Measurements from ENCODE around the gene CCBE1.

CCBE1 gene

DNA sequence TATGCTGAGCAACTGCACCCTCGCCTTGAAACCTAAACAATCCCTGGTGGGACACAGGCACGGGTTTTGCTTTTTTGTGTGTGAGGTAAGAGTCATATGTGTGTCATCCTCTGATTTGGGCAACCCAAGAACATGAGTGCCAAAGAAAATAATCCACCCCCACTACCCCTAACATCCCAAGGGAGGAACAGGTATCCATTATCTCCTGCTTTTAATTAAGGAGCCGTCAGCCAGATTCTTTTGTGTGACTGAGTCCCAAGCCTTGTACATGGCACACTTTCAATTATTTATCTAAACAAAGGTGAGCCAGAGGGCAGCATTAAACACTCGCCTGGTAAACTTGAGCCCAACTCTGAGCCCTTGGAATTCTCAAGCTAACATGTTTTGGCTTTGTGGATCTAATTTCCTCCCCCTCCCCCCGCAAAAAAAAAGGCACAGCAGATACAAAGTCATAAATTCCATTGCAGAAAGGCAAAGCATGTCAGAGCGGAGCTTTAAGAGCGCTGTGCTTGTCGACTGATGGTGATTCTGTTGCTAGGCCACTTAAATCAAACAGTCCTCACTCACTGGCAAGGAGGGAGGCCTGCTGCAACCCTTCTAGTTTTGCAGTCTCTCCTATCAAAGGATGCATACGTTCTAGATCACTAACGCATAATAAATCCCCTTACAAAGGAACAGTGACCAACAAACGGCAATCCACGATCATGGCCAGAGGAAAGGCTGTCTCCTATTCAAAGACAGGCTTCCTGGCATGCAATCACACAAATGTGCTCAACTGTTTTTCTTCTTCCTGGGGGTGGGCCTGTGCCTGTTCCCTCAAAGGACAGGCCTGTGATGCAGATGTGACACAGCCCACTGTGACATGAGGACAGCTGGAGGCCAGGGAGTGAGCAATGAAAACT lies 194.7 kb downstream of the CCBE1 start:
- no peak for DNase-seq (ENCODE audit: low read depth in 1 of 2, low spot score in 1 of 2)

DNA sequence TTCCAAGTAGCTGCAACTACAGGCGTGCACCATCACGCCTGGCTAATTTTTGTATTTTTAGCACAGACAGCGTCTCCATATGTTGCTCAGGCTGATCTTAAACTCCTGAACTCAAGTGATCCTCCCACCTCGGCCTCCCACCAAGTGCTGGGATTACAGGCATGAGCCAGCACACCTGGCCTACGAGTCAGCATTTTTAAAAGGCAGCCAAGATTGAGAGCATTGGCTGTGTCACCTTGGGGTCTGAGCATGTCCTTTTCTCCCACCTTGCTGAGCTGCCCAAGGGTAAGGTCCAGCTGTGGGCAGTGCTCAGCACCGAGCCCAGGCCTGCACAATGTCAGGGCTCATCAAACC lies 195.3 kb downstream of the CCBE1 start:
- no peak for DNase-seq (ENCODE audit: low read depth in 1 of 2, low spot score in 1 of 2)

DNA sequence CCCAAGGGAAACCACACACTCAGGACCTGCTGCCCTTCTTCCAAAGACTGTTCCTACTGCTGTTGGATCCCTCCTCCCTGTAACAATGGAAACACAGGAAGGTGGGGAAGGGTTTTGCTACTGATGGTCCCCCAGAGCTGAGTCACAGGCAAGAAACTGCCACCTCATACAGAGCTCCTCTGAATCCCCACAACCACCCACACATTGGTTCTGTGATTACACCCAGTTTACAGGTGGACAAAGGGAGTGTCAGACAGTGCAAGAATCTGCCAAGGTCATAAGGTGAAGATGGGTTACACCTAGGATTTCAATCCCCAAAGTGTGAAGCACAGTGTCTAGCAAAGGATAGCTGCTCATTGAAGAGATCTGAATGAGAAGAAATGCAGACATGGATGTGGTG lies 196.5 kb downstream of the CCBE1 start:
- DNase-seq (ENCODE audit: low read depth in 1 of 2, low spot score in 1 of 2) = no peak

DNA sequence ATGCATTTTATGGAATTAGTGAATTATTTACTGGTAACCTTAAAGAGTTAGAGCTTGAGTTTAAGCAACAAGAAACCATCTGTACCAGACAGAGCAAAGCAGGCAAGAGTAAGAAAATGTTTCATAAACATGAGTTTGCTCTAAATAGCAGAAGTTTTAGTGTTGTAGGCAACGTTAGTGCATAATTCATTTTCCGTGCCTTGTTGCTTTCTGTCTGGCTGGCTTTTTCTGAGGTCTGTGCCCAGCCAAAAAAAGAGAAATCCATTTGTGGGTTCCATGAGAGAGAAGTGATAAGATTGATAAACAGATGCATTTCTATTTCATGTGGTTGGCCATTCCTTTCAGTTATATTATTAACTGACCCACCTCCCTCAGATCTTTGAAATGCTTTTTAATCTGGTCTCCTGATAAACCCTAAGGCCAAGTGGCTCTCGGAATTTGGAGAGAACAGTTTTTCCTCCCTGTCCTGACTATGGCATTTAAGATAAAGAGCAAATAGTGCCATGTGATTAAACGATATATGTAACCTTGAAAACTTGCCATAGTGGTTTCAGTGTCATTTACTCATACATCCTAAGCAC lies 198.6 kb downstream of the CCBE1 start:
- no peak for DNase-seq (ENCODE audit: low read depth in 1 of 2, low spot score in 1 of 2)

DNA sequence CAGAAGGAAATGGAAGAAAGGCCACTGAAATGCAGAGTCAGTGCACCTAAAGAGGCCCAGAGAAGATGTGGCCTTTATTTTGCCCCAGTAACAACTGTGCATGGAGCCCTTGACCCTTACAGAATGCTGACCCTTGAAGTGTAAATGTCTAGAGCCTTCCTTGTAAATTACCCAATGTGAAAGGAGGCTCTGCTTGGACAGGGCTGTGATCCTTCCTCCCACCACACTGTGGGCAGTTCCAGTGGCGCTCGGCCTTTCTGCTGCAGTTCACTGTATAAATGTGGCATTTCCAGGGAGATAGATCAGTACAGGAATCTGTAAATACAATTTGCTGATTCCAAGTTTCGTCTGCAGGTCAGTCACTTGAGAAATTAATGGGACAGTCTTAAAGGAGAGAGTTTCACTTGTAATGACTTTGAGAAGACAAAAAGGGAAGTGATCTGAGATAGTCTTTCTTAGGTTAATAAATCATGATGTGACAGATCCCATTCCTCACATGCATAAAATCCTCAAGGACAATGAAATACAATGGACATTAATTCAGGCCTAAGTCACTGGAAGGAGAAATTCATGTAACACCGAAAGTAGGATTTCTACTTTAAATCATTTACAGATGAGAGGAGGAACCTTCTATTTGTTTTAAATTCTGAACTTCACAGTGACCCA lies 204.3 kb downstream of the CCBE1 start:
- no peak for DNase-seq (ENCODE audit: low read depth in 1 of 2, low spot score in 1 of 2)

DNA sequence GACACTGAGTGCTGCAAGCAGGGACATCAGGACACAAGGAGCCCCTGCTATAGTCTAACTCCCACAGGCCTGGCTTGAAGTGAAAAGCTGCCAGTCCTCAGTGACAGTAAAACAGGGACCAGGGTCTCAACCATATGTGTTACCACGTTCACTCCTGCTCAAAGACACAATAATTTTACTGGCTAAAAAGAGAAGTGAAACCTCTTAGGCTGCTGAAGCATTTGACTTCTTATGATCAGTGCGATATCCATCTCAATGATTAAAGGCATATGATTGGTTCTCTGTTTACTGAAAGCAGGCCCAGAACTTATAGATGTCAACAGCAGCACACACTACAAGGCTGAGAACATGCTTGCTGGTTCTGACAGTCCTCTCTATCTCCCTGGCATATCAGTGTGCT lies 208.3 kb downstream of the CCBE1 start:
- DNase-seq (ENCODE audit: low read depth in 1 of 2, low spot score in 1 of 2) = no peak

DNA sequence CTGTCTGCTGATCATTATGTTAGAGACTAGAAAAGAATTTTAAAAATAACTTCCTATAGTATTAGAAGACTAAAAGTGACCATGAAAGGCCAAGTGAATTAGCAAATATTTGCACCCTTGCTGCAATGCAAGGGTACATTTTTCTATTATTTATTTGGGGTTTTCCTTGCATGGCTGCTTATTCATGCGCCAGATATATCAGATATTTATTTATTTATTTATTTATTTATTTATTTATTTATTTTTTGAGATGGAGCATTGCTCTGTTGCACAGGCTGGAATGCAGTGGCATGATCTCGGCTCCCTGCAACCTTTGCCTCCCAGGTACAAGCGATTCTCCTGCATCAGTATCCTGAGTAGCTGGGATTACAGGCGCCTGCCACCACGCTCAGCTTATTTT lies 211.8 kb downstream of the CCBE1 start:
- no peak for DNase-seq (ENCODE audit: low read depth in 1 of 2, low spot score in 1 of 2)

DNA sequence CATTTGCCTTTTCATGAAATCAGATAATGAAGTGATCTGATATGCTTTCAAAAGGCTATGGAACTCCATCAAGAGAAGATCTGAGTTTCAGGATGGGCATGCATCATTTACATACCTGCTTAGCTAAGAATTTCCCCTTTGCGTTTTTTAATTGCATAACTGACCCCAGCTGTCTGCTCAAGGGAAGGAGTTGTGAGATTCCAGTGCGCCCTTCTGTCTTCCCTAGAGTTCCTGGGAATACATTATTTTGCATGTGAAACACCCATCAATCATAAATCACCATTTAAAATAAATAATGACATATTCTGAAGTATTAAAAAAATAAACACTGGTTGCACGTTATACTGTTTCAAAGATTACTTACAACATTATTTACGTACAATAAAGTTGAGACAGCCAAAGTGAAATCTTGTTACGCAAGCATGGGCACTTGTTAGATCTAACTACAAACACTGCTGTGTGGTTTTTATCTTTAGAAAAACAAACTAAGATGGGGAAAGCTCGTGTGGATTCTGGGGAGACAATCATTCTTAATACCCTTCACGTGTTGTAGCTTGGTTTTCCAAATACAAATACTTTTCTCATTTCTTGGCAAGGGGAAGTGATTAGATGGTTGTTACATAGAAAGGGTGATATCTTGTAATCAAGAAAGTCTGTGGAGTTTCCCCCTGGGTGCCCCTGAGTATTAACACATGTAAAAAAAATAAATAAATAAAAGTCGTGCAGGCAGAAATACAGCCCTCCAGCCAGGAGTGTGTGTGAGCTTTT lies 212.5 kb downstream of the CCBE1 start:
- no peak for DNase-seq (ENCODE audit: low read depth in 1 of 2, low spot score in 1 of 2)

DNA sequence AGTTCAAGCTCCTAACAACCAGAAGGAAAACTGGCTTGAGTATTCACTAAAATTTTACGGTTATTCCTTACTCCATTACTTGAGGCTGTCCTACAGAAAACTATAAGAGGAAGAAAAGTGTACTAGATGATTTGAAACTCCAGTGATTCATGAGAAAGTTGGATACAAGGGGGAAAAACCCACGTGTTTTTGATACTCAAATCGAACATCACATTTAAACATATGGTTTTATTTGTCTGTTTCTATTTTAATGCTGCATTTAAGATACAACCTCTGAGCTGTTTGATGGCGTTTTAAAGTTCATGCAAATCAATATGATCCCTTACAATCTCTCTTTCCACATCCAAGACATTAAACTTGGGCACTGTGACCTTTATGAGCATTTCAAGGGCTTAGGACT lies 213.1 kb downstream of the CCBE1 start:
- DNase-seq (ENCODE audit: low read depth in 1 of 2, low spot score in 1 of 2) = no peak

DNA sequence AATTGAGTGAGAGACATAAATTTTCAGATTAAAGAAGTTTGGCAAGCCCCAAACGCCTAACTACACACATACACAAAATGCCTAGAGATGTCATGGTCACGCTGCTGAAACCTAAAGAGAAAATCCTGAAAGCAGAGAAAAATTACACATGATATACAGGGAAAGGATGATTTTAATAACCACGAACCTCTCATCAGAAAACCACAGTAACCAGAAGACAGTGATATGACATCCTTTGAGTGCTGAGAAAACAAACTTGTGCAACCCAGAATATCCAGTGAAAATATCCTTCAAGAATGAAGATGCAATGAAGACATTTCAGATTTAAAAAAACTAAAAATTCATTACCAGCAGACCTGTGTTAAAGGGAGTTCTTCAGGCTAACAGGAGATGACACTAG lies 215.8 kb downstream of the CCBE1 start:
- no peak for DNase-seq (ENCODE audit: low read depth in 1 of 2, low spot score in 1 of 2)

DNA sequence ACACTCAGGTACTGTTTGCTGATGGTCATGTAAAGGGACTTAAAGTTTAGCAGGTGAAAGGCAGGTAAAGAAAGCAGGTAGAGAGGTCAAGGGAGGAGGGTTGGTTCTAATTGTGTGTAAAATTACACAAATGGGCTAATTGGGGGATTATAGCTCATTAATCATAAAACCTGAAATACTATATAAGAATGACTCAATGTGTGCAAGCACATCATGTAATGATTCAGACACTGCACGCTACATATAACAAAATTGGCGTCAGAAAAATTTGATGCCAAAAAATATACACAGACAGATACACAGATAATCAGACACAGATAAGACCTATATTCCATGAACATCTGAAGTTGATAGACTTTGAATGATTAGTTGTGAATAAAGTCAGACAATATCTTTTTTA lies 217.4 kb downstream of the CCBE1 start:
- no peak for DNase-seq (ENCODE audit: low read depth in 1 of 2, low spot score in 1 of 2)

DNA sequence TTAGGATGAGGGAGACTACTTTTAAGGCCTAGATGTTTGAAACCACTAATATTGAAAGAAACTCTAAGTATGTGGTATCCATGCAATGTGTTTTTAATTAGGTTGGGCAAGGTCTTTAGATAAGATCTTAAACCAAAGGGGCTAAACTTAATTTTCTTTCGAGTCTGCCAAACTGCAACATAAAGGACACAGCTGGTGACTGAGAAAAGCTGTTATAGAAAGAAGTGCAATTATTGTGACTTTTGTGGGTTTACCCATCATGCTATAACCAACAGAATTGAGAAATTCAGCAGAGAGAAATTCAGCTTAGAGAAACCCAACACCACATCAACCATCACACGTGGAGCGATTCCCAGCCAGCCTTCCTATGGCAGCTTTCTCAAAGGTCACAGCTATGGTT lies 218.6 kb downstream of the CCBE1 start:
- DNase-seq (ENCODE audit: low read depth in 1 of 2, low spot score in 1 of 2) = no peak

DNA sequence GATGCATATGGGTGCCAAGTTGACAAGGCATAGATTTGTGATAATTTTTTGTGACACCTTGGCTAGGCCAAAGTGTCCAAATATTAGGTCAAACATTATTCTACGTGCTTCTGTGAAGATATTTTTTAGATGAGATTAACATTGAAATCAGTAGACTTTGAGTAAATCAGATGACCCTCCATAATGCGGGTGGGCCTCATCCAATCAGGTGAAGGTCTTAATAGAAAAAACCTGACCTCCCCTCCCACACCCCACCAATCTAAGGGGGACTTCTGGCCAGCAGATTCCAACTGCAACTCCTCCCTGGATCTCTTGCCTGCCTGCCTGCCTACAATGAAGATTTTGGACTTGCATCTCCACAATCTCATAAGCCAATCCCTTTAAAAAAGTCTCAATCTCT lies 219.4 kb downstream of the CCBE1 start:
- no peak for DNase-seq (ENCODE audit: low read depth in 1 of 2, low spot score in 1 of 2)

DNA sequence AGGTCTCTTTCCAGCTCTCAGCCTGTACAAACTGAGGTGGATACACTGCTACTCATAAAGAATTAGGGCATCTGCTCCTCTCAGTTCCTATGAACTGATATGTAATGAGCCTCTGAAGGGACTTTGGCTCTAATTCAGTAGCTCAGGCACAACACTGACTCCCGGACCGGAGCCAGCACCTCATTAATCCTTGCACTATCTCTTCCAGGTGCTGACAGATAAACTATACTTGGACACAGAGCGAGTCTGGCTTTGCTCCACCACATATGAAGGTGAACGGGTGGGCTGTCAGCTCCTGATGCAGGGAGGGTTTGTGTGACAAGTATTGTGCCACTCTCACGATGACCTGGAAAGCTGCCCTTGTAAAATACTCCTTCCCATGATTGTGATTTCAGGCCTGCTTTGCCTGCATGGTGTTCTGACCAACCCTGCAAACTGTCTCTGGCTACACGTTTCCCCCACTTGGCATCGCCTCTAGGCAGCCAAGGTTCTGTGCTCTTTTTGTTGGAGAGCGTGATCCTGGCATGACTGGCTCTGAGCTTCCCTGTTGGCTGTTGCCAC lies 226.6 kb downstream of the CCBE1 start:
- DNase-seq (ENCODE audit: low read depth in 1 of 2, low spot score in 1 of 2) = no peak

DNA sequence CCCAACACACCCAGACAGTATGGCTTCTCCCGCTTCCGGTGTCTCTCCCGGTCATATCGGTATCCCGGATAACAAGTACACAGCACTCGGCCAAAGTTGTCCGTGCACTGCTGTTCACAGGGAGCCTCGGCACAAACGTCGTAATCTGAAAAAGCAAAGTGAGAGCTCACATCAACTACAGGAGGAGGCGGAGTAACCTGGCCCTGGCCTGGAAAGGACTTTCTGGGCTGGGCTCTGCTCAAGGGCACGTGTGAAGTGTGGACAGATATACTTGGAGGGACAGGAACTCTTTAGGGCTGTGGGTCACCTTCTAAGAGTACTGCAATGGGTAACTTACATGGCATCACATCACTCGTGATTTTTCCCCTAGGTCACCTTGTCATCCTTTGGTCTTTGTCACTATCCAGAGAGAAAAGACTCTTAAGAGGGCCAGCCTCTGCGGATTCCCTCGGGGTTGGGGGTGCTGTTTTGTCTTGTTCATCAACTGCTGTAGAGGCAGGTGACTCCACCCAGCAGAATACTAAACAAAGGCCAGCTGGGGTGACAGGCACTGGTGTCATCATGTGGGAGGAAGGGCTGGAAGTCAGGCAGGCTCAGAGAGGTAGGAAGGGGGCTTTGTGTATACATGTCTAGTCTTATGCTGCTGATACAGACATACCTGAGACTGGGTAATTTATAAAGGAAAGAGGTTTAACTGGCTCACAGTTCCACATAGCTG lies 227.6 kb downstream of the CCBE1 start:
- no peak for DNase-seq (ENCODE audit: low read depth in 1 of 2, low spot score in 1 of 2)

DNA sequence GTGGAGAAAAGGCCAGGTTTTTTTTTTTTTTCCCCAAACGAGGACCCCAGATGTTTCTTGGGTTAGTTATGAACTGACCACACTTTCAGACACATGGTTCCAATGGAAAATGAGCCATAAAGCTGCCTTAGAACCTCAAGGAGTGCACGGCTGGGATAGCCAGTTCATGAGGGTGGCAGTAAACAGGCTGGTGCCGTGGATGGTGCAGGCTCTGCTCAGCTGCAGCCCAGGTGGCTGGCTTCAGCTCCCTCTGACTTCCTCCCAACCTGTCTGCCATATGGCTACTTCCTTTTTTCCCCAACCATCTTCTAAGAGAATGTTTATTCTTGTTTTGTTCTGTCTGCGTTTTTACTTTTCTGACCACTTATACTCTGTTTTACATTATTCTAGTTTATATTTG lies 228.4 kb downstream of the CCBE1 start:
- DNase-seq (ENCODE audit: low read depth in 1 of 2, low spot score in 1 of 2) = no peak

DNA sequence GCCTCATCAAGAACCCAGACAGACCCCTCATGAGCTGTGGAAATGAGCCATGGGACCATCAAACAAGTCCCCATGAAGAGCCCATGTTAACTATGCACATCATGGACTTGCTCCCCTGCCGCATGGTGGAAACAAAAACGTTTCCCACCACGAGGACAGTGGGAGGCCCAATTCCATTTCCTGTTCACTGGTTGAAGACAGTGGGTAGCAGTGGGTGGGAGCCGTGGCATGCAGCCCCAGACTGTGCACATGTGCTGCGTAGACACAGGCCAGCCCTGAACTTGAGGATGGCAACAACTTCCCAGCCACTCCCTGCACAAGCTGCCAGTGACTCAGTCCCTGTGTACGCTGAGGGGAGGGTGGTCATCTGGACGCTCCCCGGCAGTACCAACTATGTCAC lies 229.7 kb downstream of the CCBE1 start:
- DNase-seq (ENCODE audit: low read depth in 1 of 2, low spot score in 1 of 2) = no peak

DNA sequence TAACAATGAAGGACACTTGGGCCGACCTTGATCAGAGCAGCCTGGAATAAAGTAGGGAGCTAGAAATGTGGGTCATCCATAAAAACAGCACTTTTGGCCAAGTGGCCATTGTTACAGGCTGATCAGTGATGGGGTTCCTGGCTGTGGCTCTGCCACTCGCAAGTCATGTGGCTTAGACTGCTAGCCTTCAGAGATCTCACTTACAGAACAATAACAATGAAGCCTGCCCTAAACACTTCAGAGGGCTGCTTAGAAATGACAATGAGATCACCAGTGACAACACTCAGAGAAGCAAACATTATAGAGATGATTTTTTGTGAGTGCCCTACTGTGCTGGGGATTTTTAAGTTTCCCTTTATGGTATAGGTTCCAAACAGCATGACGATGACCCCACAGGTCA lies 230.2 kb downstream of the CCBE1 start:
- no peak for DNase-seq (ENCODE audit: low read depth in 1 of 2, low spot score in 1 of 2)

DNA sequence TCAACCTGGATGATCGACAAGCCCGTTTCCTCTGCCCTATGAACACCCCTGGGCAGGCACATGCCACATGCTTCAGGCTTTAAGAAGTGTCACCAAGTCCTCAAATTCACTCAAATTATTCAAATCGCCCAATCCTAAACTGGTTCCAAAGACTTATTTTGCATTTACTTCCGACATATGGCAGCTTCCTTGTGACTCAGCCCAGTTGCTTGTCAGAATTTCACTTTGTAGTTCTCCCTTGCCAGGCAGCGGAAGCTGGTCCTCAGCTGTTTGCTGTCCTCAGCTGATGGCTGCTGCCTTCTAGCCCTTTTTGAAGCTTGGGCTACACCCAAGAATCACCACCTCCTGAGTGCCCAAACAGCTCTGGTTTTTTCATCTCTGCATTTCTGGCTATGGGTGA lies 232.7 kb downstream of the CCBE1 start:
- no peak for DNase-seq (ENCODE audit: low read depth in 1 of 2, low spot score in 1 of 2)

DNA sequence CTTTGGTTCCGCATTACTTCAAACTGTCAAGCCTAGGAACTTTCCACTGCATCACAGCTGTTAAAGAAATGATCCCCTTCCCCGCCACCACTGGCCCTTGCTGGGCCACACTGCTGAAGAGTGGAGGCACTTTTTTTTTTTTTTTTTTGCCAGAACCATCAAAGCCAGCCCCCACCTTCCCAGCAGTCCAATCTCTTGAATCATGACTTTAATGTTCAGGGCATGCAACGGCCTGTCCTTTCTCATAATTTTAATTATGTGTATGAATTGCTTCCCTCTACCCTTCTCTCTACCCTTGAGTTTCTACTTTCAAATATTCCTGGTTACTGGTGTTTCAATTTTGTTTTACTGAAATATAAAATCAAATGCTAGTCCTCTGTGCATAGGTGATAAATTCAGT lies 236.1 kb downstream of the CCBE1 start:
- DNase-seq (ENCODE audit: low read depth in 1 of 2, low spot score in 1 of 2) = no peak

DNA sequence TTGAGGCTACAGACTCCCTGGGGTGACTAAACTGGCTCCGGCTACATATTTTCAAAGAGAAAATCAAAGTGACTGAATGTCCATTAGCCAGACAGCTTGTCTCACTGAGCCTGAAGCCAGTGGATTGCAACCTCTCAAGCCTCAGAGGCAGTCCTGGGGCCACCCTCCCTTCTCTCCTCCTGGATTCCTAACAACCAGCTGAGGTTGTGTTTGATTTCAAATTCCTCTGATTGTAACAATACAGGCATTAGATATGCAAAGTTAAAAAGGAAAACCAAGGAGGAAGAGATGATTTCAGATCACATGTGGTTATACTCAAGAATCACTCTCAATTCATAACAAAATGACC lies 237.2 kb downstream of the CCBE1 start:
- DNase-seq (ENCODE audit: low read depth in 1 of 2, low spot score in 1 of 2) = no peak
